Gastrocnemius medialis (tissue), 4 donors: ENCODE data around the gene KIF26B.

Experiments used
- POLR2A ChIP-seq, 2 donors: fragments of 450-650 bp; IDR thresholded peaks; one replicate each; pipeline ENCODE4 v1.6.1; 2017; ENCODE audit warnings: antibody characterized with exemption in 2 of 2, mild to moderate bottlenecking in 2 of 2, moderate library complexity in 2 of 2
- TF ChIP-seq, protein P1 (sequence below), 5 experiments: fragments of 450-650 bp in 3 of 5; fragments of 200-600 bp in 2 of 5; sonication (generic) in 2 of 5; IDR thresholded peaks in 4 of 5; conservative IDR thresholded peaks in 1 of 5; 1 replicate in 4 of 5; 2 replicates in 1 of 5; pipeline ENCODE4 v1.5.1; 2016 to 2019; ENCODE audit warnings: antibody characterized with exemption in 5 of 5, mild to moderate bottlenecking in 3 of 5, moderate library complexity in 3 of 5

- TF ChIP-seq, protein P1, sequence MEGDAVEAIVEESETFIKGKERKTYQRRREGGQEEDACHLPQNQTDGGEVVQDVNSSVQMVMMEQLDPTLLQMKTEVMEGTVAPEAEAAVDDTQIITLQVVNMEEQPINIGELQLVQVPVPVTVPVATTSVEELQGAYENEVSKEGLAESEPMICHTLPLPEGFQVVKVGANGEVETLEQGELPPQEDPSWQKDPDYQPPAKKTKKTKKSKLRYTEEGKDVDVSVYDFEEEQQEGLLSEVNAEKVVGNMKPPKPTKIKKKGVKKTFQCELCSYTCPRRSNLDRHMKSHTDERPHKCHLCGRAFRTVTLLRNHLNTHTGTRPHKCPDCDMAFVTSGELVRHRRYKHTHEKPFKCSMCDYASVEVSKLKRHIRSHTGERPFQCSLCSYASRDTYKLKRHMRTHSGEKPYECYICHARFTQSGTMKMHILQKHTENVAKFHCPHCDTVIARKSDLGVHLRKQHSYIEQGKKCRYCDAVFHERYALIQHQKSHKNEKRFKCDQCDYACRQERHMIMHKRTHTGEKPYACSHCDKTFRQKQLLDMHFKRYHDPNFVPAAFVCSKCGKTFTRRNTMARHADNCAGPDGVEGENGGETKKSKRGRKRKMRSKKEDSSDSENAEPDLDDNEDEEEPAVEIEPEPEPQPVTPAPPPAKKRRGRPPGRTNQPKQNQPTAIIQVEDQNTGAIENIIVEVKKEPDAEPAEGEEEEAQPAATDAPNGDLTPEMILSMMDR (IDR thresholded peaks at IDR 0.05 in 4 of 5, conservative IDR thresholded peaks at IDR 0.05 in 1 of 5) = no peak
- TF ChIP-seq POLR2A (IDR thresholded peaks at IDR 0.05) = no peak
Observed at GRCh38 chr1:245173446-245174211, 18.8 kb downstream of the KIF26B start.
